ENCODE measurements around the gene CHST5.
"Not testable (repeated sequence)": the region's sequence is repeated elsewhere in the genome, so short reads cannot be mapped to it uniquely, and the experiment has no call there.

CHST5 gene

GRCh38 chr16:75548456-75548855, 12.5 kb upstream of the CHST5 start:
- DNase-seq: not testable (repeated sequence)

- no peak for DNase-seq
These were observed 10.4 kb upstream of the CHST5 start for GRCh38 chr16:75546293-75546692.

GRCh38 chr16:75545879-75546278, 10.0 kb upstream of the CHST5 start:
- not testable (repeated sequence) for DNase-seq

- not testable (repeated sequence) for DNase-seq
These were observed 6.6 kb upstream of the CHST5 start for GRCh38 chr16:75542462-75542861.

- DNase-seq: no peak
These were observed 5.3 kb upstream of the CHST5 start for GRCh38 chr16:75541236-75541635.

GRCh38 chr16:75538882-75539565, 3.1 kb upstream of the CHST5 start:
- DNase-seq: not testable (repeated sequence)

- DNase-seq: no peak
These were observed 1.9 kb upstream of the CHST5 start for GRCh38 chr16:75537776-75538175.

- DNase-seq: no peak
These were observed 581 bp downstream of the CHST5 start for GRCh38 chr16:75535211-75535843.

GRCh38 chr16:75534560-75535205, 1.2 kb downstream of the CHST5 start:
- no peak for DNase-seq

- no peak for DNase-seq
These were observed 3.1 kb downstream of the CHST5 start for GRCh38 chr16:75532791-75533190.

GRCh38 chr16:75532142-75532765, 3.7 kb downstream of the CHST5 start:
- DNase-seq: no peak

GRCh38 chr16:75529959-75530358, 5.9 kb downstream of the CHST5 start:
- DNase-seq: no peak

GRCh38 chr16:75529056-75529905, 6.6 kb downstream of the CHST5 start:
- no peak for DNase-seq

- no peak for DNase-seq
These were observed 8.0 kb downstream of the CHST5 start for GRCh38 chr16:75527825-75528299.

GRCh38 chr16:75526032-75526790, 9.7 kb downstream of the CHST5 start:
- DNase-seq: no peak

- no peak for DNase-seq
These were observed 16.7 kb downstream of the CHST5 start for GRCh38 chr16:75519175-75519574.

GRCh38 chr16:75516189-75516966, 19.5 kb downstream of the CHST5 start:
- DNase-seq: not testable (repeated sequence)

GRCh38 chr16:75514296-75514695, 21.6 kb downstream of the CHST5 start:
- no peak for DNase-seq

GRCh38 chr16:75506574-75506973, 29.3 kb downstream of the CHST5 start:
- DNase-seq: no peak

GRCh38 chr16:75506107-75506506, 29.8 kb downstream of the CHST5 start:
- no peak for DNase-seq

GRCh38 chr16:75503801-75504200, 32.1 kb downstream of the CHST5 start:
- DNase-seq: no peak

Measured in NCI-H1694 (cell line).